GM10248 (cell line): Measurements from ENCODE around the gene STRN4.
A peak's percentile ranks its signal among the peaks of the same experiment; 100 is the strongest.

ENCODE experiments used
- CTCF ChIA-PET: fragments of 300-600 bp; sonication (Branson Sonifier 250); formaldehyde crosslinking; extraction: SDS; loops from one replicate; lab custom pipeline; 2021; ENCODE audit warnings: antibody characterized with exemption; lab: Yijun Ruan, JAX
- POLR2A ChIA-PET: fragments of 350-650 bp; sonication (Branson Sonifier 250); formaldehyde crosslinking; extraction: SDS; loops from one replicate; lab custom pipeline; 2020; ENCODE audit warnings: antibody characterized with exemption; lab: Yijun Ruan, JAX
- DNase-seq: peaks from one replicate; pipeline ENCODE4 v3.0.0; 2012; ENCODE audit errors: extremely low spot score
- TF ChIP-seq, protein P1 (sequence below): IDR thresholded peaks from 2 replicates; pipeline ENCODE4 v1.5.1; 2012; ENCODE audit warnings: mild to moderate bottlenecking, low read depth; ENCODE audit errors: extremely low read depth, missing control alignments, control extremely low read depth

The STRN4 gene

DNA sequence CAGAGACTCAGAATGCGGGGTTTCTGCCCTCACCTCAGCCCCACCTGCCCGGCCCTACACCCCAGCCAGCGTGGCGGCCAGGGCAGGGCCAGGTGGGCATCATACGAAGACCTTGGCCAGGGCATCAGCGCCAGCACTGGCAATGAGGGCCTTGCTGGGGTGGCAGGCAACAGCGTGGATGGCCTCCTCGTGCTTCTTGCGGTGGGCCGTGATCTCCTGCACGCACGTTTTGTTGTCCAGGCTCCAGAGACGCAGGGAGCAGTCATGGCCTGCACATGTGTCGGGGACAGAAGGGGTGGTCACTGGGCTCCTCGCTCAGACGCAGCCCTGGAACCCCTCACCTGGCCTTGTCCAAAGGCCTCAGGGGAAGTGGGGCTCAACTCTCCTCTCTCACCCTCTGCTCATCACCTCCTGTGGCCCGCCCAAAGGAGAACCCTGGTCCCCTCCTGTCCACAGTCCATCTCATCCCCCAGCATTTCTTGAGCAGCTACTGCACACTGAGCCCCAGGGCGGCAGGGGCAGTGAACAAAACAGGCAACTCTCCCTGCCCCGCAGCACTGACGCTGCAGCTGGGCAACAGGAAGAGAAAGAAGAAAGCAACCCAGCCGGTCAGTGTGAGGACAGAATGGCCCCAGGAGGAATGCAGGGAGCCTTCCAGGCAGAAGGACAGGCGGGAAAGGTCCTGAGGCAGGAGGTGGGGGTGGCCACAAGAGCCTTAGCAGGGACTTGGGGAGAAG lies 25.6 kb downstream of the STRN4 start:
- POLR2A ChIA-PET: no interaction called here
- DNase-seq: no peak
- CTCF ChIA-PET: interaction anchor here (2.1 kb wide), 1 partner anchor 8 kb away, joined by 9 read pairs; no protein-coding TSS in a partner anchor
- TF ChIP-seq, protein P1, sequence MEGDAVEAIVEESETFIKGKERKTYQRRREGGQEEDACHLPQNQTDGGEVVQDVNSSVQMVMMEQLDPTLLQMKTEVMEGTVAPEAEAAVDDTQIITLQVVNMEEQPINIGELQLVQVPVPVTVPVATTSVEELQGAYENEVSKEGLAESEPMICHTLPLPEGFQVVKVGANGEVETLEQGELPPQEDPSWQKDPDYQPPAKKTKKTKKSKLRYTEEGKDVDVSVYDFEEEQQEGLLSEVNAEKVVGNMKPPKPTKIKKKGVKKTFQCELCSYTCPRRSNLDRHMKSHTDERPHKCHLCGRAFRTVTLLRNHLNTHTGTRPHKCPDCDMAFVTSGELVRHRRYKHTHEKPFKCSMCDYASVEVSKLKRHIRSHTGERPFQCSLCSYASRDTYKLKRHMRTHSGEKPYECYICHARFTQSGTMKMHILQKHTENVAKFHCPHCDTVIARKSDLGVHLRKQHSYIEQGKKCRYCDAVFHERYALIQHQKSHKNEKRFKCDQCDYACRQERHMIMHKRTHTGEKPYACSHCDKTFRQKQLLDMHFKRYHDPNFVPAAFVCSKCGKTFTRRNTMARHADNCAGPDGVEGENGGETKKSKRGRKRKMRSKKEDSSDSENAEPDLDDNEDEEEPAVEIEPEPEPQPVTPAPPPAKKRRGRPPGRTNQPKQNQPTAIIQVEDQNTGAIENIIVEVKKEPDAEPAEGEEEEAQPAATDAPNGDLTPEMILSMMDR: no peak

DNA sequence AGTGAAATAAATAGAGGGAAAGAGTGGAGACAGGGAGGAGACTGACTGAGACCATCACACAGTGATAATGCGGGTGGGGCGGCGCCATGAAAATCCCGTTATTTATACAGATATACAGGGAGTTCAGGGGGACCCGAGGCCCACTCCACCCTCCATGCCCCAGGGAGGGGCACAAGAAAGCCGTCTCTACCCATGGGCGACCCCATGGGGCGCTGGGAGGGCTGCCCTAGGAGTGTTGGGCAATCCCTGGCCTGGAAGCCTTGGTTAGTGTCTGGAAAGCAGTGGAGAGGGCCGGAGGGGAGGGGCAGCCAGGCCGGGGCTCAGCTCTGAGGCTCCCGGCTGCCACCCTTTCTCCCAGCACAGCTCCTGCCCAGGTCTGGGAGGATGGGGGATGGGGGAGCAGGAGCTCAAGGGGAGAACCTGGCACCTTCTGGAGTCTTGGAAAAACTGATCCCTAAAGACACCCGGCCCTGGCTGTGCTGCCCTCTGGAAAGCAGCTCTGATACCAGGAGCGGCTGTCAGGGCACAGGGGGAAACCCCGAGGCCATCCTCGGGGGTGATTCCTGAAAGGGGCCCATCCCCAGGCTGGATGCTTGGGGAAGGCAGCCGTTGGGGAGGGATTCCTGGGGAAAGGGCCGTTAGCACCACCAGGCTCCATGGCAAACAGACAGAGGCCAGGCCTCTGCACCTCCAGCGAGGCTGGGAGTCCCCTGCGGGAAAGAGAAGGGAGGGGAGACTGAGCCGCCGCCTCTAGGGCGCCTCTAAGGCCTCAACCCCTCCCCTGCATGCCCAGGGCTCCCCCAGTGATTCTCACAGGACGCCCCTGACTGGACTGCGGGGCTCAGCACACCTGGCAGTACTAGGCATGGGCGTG lies 26.4 kb downstream of the STRN4 start:
- DNase-seq: no peak
- TF ChIP-seq, protein P1: no peak
- ChIA-PET CTCF (interaction anchor here (0.8 to 2.1 kb wide), 3 partner anchors 9 to 16 kb away, joined by 3 to 9 read pairs (median 3); no protein-coding TSS in a partner anchor), POLR2A (no interaction called here)

DNA sequence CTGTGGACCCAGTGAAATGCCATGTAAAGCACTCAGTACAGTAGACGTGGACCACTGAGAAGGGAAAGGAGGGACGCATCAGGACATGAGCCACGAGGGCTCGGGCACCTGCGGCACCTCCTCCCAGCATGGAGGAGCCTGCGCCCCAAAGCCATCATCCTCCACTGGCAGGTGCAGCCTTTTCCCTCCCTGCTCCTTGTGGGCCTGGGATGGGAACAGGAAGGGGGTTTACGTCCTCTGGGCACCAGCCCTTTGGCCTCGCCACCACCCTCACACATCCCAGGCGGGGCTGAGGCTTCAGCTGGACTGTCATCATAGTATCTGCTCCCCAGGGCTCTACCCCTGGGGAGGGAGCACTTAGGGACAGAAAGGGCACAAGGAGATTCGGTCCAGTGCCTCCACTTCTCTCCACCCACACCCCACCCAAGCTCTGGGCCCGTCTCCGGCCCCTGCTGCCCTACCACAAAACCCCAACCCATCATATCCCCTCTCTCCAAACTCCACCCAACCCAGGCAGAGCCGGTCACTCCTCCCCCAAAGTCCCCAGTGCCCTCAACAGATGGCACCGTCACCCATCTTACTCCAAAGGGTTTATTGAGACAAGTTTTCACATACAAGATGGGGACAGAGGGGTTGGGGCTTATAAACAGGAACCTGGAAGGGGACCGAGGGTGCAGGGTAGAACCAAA lies 27.2 kb downstream of the STRN4 start:
- peak; percentile 63 for DNase-seq
- TF ChIP-seq, protein P1: no peak
- ChIA-PET POLR2A (no interaction called here), CTCF (interaction anchor here (0.9 to 2.1 kb wide), 3 partner anchors 10 to 15 kb away, joined by 3 to 9 read pairs (median 9); no protein-coding TSS in a partner anchor)

DNA sequence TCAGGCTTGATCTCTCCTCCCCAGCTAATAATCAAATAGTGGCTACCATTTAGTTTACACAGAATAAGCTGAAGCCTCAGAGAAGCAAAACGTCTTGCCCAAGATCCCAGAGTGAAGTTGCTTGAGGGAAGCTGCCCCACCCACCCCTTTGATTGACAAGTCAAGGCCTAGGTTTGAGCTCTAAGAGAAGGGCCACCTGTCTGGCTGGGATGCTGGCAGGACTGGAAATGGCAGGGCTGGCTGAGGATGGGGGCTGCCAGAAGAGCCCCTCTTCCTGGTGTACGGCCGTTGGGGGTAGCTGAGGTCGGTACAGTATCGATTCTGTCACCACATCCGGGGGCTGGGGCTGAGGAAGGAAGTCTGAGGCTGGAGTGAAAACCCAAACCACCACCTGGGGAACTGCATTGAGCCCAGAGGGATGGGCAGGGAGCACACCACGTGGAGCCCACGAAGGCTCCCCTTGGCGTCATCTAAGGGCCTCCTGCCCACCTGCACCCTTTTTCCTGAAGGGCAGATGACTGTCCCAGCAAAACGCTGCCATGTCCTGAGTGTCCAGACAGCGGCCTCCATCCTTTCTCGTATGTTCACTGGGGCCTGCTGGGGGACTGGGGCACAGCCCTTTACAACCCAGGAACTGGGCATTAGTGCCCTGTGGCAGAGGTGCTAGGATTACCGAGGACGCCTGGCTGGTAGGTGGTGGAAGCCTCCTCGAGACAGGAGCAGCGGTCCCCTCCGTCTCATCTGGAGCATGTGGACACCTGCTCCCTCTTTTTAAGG lies 27.9 kb downstream of the STRN4 start:
- peak; percentile 68 for DNase-seq
- CTCF ChIA-PET: interaction anchor here (1.0 to 1.2 kb wide), 2 partner anchors 12 to 34 kb away, joined by 3 to 9 read pairs; no protein-coding TSS in a partner anchor
- TF ChIP-seq, protein P1: no peak
- POLR2A ChIA-PET: no interaction called here

DNA sequence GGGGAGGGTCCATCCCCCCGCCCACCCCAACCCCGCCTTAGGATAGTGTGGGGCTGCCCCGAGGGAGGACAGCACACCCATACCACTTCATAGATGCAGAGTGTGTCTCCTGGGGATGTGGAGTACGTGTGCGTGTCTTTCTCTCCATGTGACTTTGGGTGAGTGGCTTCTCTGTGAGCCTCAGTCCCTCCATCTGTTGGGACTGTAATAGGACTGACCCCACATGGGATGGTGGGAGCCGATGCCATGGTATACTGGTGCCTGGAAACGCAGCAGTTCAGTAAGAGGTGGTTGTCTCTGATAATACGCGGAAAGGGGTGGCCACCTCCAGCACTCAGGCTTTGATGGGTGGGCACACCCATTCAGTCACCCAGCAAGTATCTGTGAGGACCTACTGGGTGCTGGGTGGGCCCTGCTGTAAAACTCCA lies 28.5 kb downstream of the STRN4 start:
- TF ChIP-seq, protein P1: no peak
- CTCF ChIA-PET: interaction anchor here (1.0 to 1.2 kb wide), 2 partner anchors 12 to 34 kb away, joined by 3 to 9 read pairs; no protein-coding TSS in a partner anchor
- POLR2A ChIA-PET: no interaction called here
- DNase-seq: no peak
